ENCODE data around the gene GPR65. TPM values are rescaled to one million over a fixed set of nuclear protein-coding genes. Genes with fewer than 3 reads are reported as not detected.

The GPR65 gene
- total and polyA plus RNA-seq, 9 of the 15 experiments (the other 6 are each of a cell fraction or from before 2014, with no cell fraction given), result 0.03 to 0.11 (median 0.04) TPM; not detected in 6

DNA sequence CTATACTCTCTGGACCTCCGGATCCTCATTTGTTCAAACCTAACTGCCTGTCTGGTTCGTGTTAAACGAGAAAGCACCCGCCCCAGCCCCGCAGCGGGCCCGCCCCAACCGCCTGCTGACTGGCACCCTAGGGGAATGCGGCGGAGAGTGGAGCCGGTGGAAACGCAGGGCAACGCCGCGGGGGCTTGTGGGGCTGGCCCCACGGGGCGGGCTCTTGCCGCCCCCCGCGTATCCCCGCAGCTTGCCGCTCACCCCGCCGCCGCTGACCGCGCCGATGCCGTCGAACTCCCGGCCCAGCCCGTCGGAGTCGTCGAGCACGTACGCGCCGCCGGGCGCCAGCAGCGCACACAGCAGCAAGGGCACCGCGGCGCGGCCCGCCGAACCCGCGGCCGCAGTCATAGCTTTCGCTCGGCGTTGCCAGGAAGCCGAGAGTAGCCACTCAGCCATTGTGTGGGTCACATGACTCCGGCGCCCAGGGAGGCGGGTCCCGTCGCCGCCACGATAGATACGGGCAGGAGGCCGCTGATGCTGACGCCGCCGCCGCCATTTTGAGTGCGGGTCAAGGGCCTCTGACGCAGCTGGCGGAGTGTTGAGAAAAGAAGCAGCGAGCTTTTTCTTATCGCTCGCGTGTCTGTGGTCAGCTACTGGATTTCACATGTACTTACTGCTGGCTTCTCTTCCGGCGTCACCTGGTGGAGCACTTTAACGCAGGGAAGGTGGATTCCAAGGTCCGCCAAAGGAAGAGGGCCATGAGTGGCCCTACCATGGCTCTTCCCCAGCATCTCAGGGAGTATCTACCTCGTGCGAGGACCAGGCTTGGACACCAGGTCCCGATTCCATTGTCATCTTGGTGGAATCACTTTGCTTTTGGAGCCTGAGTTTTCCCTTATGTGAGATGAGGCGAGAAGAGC lies 12.0 kb upstream of the GPR65 start, which contains the start of gene GALC (continued):
- TF ChIP-seq, protein P1, sequence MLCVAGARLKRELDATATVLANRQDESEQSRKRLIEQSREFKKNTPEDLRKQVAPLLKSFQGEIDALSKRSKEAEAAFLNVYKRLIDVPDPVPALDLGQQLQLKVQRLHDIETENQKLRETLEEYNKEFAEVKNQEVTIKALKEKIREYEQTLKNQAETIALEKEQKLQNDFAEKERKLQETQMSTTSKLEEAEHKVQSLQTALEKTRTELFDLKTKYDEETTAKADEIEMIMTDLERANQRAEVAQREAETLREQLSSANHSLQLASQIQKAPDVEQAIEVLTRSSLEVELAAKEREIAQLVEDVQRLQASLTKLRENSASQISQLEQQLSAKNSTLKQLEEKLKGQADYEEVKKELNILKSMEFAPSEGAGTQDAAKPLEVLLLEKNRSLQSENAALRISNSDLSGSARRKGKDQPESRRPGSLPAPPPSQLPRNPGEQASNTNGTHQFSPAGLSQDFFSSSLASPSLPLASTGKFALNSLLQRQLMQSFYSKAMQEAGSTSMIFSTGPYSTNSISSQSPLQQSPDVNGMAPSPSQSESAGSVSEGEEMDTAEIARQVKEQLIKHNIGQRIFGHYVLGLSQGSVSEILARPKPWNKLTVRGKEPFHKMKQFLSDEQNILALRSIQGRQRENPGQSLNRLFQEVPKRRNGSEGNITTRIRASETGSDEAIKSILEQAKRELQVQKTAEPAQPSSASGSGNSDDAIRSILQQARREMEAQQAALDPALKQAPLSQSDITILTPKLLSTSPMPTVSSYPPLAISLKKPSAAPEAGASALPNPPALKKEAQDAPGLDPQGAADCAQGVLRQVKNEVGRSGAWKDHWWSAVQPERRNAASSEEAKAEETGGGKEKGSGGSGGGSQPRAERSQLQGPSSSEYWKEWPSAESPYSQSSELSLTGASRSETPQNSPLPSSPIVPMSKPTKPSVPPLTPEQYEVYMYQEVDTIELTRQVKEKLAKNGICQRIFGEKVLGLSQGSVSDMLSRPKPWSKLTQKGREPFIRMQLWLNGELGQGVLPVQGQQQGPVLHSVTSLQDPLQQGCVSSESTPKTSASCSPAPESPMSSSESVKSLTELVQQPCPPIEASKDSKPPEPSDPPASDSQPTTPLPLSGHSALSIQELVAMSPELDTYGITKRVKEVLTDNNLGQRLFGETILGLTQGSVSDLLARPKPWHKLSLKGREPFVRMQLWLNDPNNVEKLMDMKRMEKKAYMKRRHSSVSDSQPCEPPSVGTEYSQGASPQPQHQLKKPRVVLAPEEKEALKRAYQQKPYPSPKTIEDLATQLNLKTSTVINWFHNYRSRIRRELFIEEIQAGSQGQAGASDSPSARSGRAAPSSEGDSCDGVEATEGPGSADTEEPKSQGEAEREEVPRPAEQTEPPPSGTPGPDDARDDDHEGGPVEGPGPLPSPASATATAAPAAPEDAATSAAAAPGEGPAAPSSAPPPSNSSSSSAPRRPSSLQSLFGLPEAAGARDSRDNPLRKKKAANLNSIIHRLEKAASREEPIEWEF (CRISPR knock-in tag; IDR thresholded peaks at IDR 0.05), result no peak
- TF ChIP-seq TARDBP (IDR thresholded peaks at IDR 0.05) (no peak), ESRRB (CRISPR knock-in tag; IDR thresholded peaks at IDR 0.05; ENCODE audit: borderline replicate concordance) (no peak), KDM5B (IDR thresholded peaks at IDR 0.05; ENCODE audit: insufficient replicate concordance, low read depth, low read length) (peak; percentile 52), RBM15 (IDR thresholded peaks at IDR 0.05; ENCODE audit: insufficient read depth, low read length) (no peak), NR4A1 (CRISPR knock-in tag; IDR thresholded peaks at IDR 0.05) (no peak), NR4A1 (tag; IDR thresholded peaks at IDR 0.05) (no peak), POLR3G (IDR thresholded peaks at IDR 0.05; ENCODE audit: extremely low read depth, insufficient read length, insufficient replicate concordance) (no peak), BDP1 (IDR thresholded peaks at IDR 0.05; ENCODE audit: insufficient read depth, insufficient read length) (no peak), ZNF766 (CRISPR knock-in tag; conservative IDR thresholded peaks at IDR 0.05) (no peak; the same call in none of the 2 replicates), MYC (IDR thresholded peaks at IDR 0.05; ENCODE audit: low read depth, low read length) (peak; percentile 62; the same call in 1 of the 2 replicates), MYC (CRISPR knock-in tag; IDR thresholded peaks at IDR 0.05; ENCODE audit: borderline replicate concordance, low read depth) (no peak), RBFOX2 (IDR thresholded peaks at IDR 0.05; ENCODE audit: low read depth, low read length) (peak; percentile 90), RBBP5 (IDR thresholded peaks at IDR 0.05; ENCODE audit: borderline replicate concordance, insufficient read depth, low read length, poor library complexity, severe bottlenecking) (peak; percentile 80), SMARCA5 (IDR thresholded peaks at IDR 0.05) (no peak), ZNF589 (CRISPR knock-in tag; IDR thresholded peaks at IDR 0.05; ENCODE audit: low read depth) (no peak), ZKSCAN1 (IDR thresholded peaks at IDR 0.05; ENCODE audit: low read depth, low read length) (no peak), CEBPB (tag; IDR thresholded peaks at IDR 0.05) (0 out of 2 replicates have a peak, but pooled peaks have one; percentile 6)
- TF ChIP-seq, protein P2, sequence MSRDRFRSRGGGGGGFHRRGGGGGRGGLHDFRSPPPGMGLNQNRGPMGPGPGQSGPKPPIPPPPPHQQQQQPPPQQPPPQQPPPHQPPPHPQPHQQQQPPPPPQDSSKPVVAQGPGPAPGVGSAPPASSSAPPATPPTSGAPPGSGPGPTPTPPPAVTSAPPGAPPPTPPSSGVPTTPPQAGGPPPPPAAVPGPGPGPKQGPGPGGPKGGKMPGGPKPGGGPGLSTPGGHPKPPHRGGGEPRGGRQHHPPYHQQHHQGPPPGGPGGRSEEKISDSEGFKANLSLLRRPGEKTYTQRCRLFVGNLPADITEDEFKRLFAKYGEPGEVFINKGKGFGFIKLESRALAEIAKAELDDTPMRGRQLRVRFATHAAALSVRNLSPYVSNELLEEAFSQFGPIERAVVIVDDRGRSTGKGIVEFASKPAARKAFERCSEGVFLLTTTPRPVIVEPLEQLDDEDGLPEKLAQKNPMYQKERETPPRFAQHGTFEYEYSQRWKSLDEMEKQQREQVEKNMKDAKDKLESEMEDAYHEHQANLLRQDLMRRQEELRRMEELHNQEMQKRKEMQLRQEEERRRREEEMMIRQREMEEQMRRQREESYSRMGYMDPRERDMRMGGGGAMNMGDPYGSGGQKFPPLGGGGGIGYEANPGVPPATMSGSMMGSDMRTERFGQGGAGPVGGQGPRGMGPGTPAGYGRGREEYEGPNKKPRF (IDR thresholded peaks at IDR 0.05; ENCODE audit: low read depth, low read length), result no peak
- TF ChIP-seq, protein P3, sequence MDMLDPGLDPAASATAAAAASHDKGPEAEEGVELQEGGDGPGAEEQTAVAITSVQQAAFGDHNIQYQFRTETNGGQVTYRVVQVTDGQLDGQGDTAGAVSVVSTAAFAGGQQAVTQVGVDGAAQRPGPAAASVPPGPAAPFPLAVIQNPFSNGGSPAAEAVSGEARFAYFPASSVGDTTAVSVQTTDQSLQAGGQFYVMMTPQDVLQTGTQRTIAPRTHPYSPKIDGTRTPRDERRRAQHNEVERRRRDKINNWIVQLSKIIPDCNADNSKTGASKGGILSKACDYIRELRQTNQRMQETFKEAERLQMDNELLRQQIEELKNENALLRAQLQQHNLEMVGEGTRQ (CRISPR knock-in tag; IDR thresholded peaks at IDR 0.05), result peak; percentile 91

All from K562 (cell line).